Mucosa of rectum (tissue), 2 donors: ENCODE results near the gene VSIG10L2.

Source experiments
- H3K27ac ChIP-seq, 2 donors: one replicate each; pipeline ENCODE4 v1.7.0; 2013; ENCODE audit warnings: inconsistent platforms in 2 of 2, low read depth in 2 of 2, low read length in 2 of 2
- H3K27me3 ChIP-seq, 2 donors: one replicate each; pipeline ENCODE4 v1.7.0; 2013; ENCODE audit warnings: low read length in 2 of 2; ENCODE audit not compliant: control insufficient read depth in 2 of 2, insufficient read depth in 2 of 2
- H3K36me3 ChIP-seq, 2 donors: one replicate each; pipeline ENCODE4 v1.7.0; 2013; ENCODE audit warnings: low read length in 2 of 2; ENCODE audit not compliant: control insufficient read depth in 2 of 2, insufficient read depth in 2 of 2
- H3K4me1 ChIP-seq, 2 donors: one replicate each; pipeline ENCODE4 v1.7.0; 2013; ENCODE audit warnings: low read length in 2 of 2, mild to moderate bottlenecking in 1 of 2; ENCODE audit not compliant: control insufficient read depth in 2 of 2, insufficient read depth in 2 of 2
- H3K4me3 ChIP-seq, 2 donors: one replicate each; pipeline ENCODE4 v1.7.0; 2013; ENCODE audit warnings: low read length in 2 of 2
- H3K9ac ChIP-seq, 2 donors: one replicate each; pipeline ENCODE4 v1.7.0; 2013; ENCODE audit warnings: low read length in 2 of 2, low read depth in 1 of 2, mild to moderate bottlenecking in 1 of 2
- H3K9me3 ChIP-seq, 2 donors: one replicate each; pipeline ENCODE4 v1.7.0; 2013; ENCODE audit warnings: low read length in 2 of 2; ENCODE audit not compliant: control insufficient read depth in 2 of 2
- donor health status: healthy.
- donor health status: Normal muscosa, but diverticular disease.

The VSIG10L2 gene

DNA sequence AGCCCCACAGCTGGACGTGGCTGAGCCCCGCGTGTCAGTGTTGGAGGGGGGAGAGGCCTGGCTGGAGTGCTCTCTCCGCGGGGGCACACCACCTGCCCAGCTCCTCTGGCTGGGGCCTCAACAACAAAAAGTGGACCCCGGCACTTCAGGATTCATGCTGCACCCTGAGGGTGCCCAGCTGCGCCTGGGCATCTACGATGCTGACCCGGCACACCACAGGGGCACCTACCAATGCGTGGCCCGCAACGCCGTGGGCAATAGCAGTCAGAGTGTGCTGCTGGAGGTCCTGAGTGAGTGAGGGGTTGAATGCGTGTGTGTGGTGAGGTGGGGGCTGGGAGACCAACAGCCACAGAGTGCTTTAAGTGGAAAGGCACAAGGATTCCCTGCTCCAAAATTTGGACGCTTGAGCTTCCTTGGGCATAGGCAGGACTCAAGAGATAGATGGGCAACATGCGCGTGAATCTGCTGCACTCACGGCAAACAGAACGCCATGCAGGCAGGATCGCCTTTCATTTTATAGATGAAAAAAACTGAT, 7.6 kb downstream of the VSIG10L2 start:
- H3K27me3 ChIP-seq: no peaks in the 10 kb centered on the region
- peaks cover 0 to 4% of the 10 kb centered on the region in 2 donors for H3K4me1 ChIP-seq
- no peaks in the 10 kb centered on the region for H3K36me3 ChIP-seq
- H3K9me3 ChIP-seq: no peaks in the 10 kb centered on the region
- no peak overlapping the region for H3K27ac ChIP-seq
- H3K9ac ChIP-seq: no peak overlapping the region
- no peak overlapping the region for H3K4me3 ChIP-seq

DNA sequence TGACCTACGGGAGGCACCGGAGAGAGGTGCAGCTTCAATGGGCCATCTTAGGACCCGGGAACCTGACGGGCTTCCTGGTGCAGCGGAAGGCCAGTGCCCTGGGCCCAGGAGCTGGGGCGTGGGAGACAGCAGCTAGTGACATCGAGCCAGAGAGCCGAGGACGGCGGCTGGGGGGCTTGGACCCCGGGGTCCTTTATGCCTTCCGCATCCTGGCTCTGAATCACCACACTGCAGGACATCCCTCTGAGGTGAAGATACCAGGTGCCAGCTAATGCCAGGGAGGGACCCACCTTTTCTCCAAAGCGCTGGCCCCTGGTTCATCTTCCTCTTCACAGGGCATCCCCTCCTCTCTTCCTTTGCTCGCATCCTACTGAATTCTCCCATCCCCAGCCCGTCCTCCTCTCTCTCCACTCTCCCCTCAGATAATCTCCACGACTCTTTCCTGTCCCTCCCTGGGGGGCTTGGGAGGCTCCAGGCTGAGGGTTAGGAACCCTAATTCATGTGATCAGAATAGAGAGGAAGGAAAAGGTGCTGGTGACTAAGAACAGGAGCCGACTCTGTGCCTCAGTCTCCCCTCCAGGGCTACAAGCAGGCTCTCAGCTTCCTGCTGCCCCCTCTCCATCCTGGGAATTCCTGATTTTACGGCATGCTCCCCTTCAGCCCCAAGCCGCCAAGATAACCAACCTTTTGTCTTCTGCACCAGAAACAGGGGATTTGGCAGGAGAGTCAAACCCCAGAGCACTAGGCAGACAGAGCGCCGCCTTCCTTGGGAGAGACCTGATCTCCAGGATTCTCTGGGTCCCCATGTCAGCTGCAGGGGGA, 8.5 kb downstream of the VSIG10L2 start:
- Histone ChIP-seq H3K4me1 (peaks cover 0 to 4% of the 10 kb centered on the region in 2 donors), H3K9me3 (no peaks in the 10 kb centered on the region), H3K9ac (no peak overlapping the region), H3K27me3 (no peaks in the 10 kb centered on the region), H3K4me3 (no peak overlapping the region), H3K36me3 (no peaks in the 10 kb centered on the region), H3K27ac (no peak overlapping the region)

DNA sequence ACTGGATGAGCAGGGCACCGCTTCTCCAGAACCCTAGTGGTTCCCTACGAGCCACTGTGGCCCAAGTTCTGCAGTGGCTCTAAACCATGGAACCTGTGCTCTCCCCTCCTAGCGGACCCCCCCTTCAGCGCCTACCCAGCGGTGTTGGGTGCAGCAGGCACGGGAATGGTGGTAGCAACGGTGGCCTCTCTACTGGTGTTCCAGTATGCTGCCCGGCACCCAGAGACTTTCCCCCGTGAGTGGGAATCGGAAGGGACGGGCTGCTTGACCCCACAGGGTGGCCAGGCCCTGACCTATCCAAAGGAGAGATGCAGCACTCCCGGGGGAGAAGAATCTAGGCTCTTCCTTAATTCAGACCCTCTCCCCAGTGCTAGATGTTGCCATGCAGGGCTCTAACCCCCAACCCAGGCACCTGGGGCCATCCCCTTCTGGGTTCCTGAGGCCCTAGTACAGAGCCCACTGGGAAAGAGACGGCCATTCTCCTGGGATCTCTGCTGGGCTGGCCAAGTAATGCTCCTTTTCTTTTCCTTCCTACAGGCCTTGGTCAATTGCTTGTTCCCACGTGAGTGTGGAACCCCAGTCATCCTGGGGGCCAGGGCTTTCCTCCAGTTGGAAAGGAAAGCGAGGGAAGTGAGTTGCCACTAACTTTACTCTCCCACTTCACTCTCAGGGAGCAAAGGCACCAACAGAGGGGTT, 9.2 kb downstream of the VSIG10L2 start:
- no peak overlapping the region for H3K9ac ChIP-seq
- no peaks in the 10 kb centered on the region for H3K27me3 ChIP-seq
- no peaks in the 10 kb centered on the region for H3K36me3 ChIP-seq
- no peak overlapping the region for H3K4me3 ChIP-seq
- H3K27ac ChIP-seq: no peak overlapping the region
- H3K9me3 ChIP-seq: no peaks in the 10 kb centered on the region
- peaks cover 0 to 4% of the 10 kb centered on the region in 2 donors for H3K4me1 ChIP-seq

DNA sequence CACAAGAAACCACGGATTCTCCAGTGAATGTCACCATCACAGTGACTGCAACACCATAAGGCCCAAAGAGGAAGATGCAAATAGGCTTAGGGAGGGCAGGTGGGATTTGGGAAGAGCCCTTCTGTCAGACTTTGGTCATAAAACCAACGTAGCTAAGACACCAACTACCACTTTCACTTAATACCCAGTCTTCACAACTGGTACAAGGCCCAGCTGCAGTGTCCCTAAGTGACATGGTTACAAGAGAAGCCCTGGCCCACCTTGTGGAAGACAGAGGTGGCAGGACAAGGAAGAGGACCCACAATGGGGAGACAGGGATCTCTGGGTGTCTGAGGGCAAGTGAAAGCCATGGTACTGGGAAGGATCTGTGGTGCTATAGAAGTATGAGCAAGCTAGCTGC, 10.0 kb downstream of the VSIG10L2 start:
- no peak overlapping the region for H3K27ac ChIP-seq
- no peaks in the 10 kb centered on the region for H3K27me3 ChIP-seq
- no peak overlapping the region for H3K4me3 ChIP-seq
- peaks cover 0 to 4% of the 10 kb centered on the region in 2 donors for H3K4me1 ChIP-seq
- H3K9me3 ChIP-seq: no peaks in the 10 kb centered on the region
- H3K9ac ChIP-seq: no peak overlapping the region
- no peaks in the 10 kb centered on the region for H3K36me3 ChIP-seq

DNA sequence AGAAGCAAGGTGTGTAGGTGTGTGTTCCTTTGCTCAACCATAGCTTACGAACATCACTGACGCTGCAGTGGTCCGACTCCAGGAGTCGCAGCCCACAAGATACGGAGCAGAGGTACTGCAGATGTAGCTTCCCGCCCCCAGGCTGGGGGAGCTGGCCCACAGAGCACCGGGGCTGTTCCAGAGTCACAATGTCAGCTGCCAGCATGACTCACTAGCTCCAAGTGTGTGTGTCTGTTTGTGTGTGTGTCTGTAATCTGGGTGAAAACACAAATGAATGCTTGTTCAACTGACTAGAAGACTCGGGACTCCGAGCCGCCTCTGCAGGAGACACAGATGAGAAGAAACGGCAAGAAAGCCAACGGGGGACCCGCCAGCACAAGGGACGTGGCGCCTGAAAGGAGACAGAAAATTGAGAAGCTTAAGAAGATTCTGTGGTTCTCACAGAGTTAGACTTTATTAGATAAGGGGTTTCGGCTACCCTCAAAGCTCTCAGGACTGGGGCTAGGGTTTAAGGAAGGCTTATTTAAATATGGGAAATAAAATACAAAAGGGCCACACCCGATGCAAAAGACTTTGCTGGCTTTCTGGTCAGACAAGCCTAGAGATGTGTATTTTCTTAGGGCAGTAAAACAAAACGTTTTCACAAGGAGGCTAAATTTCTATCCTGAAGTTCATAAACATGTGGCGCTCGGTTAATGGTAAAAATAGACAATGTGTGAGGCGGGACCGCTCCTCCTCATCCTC, 10.7 kb downstream of the VSIG10L2 start:
- H3K9ac ChIP-seq: no peak overlapping the region
- H3K4me3 ChIP-seq: no peak overlapping the region

DNA sequence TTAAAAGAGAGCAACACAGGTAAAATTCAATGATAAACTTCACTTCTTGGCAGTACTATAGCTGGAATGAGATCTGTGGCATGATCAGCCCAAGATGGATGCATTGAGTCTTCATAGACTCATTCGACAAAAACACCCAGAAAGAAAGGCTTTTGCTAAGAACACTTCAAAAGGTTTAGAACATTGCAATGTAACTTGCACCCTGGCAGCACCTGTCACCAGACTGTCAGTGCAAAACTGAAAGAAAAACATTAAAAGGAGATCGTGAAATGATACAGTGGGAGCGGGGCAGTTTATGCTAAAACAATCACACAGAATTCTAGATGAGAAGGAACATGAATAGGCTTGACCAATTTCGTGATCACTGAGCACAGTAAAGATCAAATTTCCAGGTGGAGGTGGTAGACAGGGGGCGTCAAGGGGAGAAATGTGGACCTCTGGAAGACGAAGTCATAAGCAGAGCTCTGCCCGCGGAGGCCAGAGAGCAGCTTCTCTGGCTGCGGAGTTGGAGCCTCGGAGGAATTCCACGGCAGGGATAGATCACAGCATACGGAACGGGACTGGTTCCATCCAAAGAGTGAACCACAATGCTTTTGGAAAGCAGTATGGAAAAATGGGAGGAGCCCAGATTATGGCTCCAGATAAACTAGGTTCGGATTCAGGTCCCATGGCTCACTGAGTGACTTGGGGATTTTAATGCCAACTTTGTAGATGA, 11.9 kb downstream of the VSIG10L2 start:
- Histone ChIP-seq H3K9me3 (no peaks in the 10 kb centered on the region), H3K27ac (no peak overlapping the region), H3K9ac (no peak overlapping the region), H3K4me3 (no peak overlapping the region), H3K36me3 (no peaks in the 10 kb centered on the region), H3K27me3 (no peaks in the 10 kb centered on the region), H3K4me1 (peaks cover 0 to 2% of the 10 kb centered on the region in 2 donors)

More for the DNA sequence above, 10.7 kb downstream of the VSIG10L2 start:
- peaks cover 0 to 4% of the 10 kb centered on the region in 2 donors for H3K4me1 ChIP-seq
- no peaks in the 10 kb centered on the region for H3K36me3 ChIP-seq
- no peaks in the 10 kb centered on the region for H3K27me3 ChIP-seq
- H3K27ac ChIP-seq: no peak overlapping the region
- no peaks in the 10 kb centered on the region for H3K9me3 ChIP-seq

DNA sequence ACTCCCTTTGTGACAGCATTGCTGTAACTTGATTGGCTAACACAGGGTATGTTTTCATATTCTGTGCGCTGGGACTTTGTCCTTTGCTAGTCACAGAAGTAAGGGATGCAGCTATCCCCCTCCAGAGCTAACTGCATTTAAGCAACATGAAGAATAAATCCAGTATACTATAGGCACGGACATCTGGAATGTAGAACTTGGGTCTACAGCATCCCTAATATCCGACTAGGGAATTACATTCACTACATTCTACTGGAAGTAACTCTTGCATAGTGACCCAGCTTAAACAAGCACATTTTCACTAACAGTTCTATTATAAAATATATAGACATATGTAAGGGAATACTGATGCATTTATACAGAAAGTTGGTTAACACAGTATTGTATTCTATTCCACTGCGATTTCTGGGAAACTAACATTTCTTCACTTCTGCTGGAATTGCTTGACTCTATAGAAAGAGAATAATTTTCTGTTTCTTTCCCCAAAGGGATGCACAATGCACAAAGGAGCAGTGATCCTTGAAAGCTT, 13.1 kb downstream of the VSIG10L2 start:
- no peaks in the 10 kb centered on the region for H3K27me3 ChIP-seq
- no peak overlapping the region for H3K9ac ChIP-seq
- H3K27ac ChIP-seq: no peak overlapping the region
- H3K4me1 ChIP-seq: no peaks in the 10 kb centered on the region
- no peak overlapping the region for H3K4me3 ChIP-seq
- H3K9me3 ChIP-seq: no peaks in the 10 kb centered on the region
- no peaks in the 10 kb centered on the region for H3K36me3 ChIP-seq

DNA sequence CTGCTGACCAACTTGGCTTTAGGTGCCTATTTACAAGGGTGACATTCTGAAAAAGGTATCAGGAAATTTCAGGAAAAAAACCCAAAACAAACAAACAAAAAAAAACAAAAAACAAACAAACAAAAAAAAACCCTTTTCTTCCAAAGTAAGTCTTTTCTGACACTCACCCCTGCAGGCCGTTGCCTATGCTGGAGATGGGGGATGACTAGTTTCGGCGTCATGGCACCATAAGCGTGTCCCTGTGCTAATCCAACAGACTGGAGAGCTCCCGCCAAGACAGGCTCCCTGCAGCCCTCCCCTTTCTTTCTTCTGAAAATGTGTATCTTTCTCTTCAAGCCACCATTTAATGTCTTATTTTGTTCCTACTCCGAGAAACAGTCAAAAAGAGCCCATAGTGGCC, 13.7 kb downstream of the VSIG10L2 start:
- H3K4me3 ChIP-seq: no peak overlapping the region
- H3K36me3 ChIP-seq: no peaks in the 10 kb centered on the region
- no peak overlapping the region for H3K9ac ChIP-seq
- H3K27ac ChIP-seq: no peak overlapping the region
- H3K4me1 ChIP-seq: no peaks in the 10 kb centered on the region
- H3K9me3 ChIP-seq: no peaks in the 10 kb centered on the region
- no peaks in the 10 kb centered on the region for H3K27me3 ChIP-seq

DNA sequence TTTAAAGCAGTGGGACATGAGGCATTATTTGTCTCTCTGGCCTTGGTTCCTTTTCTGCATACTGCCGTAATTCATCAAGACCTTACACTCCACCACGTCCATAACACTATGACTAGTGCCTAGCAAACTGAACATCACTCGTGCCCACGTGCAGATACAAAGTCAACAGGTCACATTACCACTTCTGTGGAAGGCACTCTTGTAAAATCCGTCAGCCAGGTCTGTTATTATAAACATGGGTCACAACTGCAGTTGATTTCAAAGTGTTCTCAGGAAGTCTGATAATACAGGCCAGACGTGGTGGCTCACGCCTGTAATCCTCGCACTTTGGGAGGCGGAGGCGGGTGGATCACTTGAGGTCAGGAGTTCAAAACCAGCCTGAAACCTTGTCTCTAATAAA, 14.1 kb downstream of the VSIG10L2 start:
- no peak overlapping the region for H3K27ac ChIP-seq
- no peaks in the 10 kb centered on the region for H3K36me3 ChIP-seq
- H3K4me1 ChIP-seq: no peaks in the 10 kb centered on the region
- no peak overlapping the region for H3K9ac ChIP-seq
- no peak overlapping the region for H3K4me3 ChIP-seq
- H3K9me3 ChIP-seq: no peaks in the 10 kb centered on the region
- H3K27me3 ChIP-seq: no peaks in the 10 kb centered on the region
